K562 (cell line): Measurements from ENCODE around the gene THAP5. TPM values are rescaled to one million over a fixed set of nuclear protein-coding genes. Genes with fewer than 3 reads are reported as not detected.

Experiments
- ARID1B ChIP-seq: fragments of 450-650 bp; IDR thresholded peaks from 2 replicates; pipeline ENCODE4 v1.6.1; 2016; ENCODE audit warnings: antibody characterized with exemption, mild to moderate bottlenecking, inconsistent platforms
- BRF2 ChIP-seq: IDR thresholded peaks from 3 replicates; pipeline ENCODE4 v1.6.1; 2011; ENCODE audit warnings: borderline replicate concordance, mild to moderate bottlenecking; ENCODE audit not compliant: insufficient read length, insufficient read depth
- CBX1 ChIP-seq: sonication (generic); IDR thresholded peaks from 2 replicates; pipeline ENCODE4 v1.6.1; 2016; ENCODE audit warnings: antibody characterized with exemption, low read depth, mild to moderate bottlenecking
- EGR1 ChIP-seq: fragments of 450-650 bp; conservative IDR thresholded peaks from 2 replicates; pipeline ENCODE4 v1.6.1; 2017; ENCODE audit warnings: mild to moderate bottlenecking
- EP300 ChIP-seq: IDR thresholded peaks from 2 replicates; pipeline ENCODE4 v1.6.1; 2012; ENCODE audit warnings: low read length, improper control_type of control experiment
- FIP1L1 ChIP-seq: fragments of 200-400 bp; formaldehyde crosslinking; IDR thresholded peaks from 2 replicates; pipeline ENCODE4 v1.6.1; 2018; ENCODE audit warnings: mild to moderate bottlenecking, low read depth, low read length; ENCODE audit not compliant: poor library complexity, severe bottlenecking
- FOS ChIP-seq: IDR thresholded peaks from 3 replicates; pipeline ENCODE4 v1.6.1; 2011; ENCODE audit not compliant: insufficient read length; ENCODE audit errors: extremely low read depth
- HDAC6 ChIP-seq: IDR thresholded peaks from 2 replicates; pipeline ENCODE4 v1.6.1; 2012; ENCODE audit warnings: low read depth, mild to moderate bottlenecking, control low read depth, inconsistent platforms, low read length, moderate library complexity
- HNRNPLL ChIP-seq: fragments of 200-400 bp; formaldehyde crosslinking; IDR thresholded peaks from 2 replicates; pipeline ENCODE4 v1.6.1; 2017; ENCODE audit warnings: low read length, low read depth, mild to moderate bottlenecking; ENCODE audit not compliant: poor library complexity, severe bottlenecking
- HSF4 ChIP-seq: fragments of 250-450 bp; sonication (Bioruptor Pico); IDR thresholded peaks from 2 replicates; pipeline ENCODE4 v2.1.2; 2022; ENCODE audit warnings: mild to moderate bottlenecking, moderate library complexity, borderline replicate concordance
- KDM5B ChIP-seq: fragments of 200-600 bp; sonication (generic); IDR thresholded peaks from 2 replicates; pipeline ENCODE4 v1.6.1; 2012; ENCODE audit warnings: low read depth, mild to moderate bottlenecking, moderate library complexity, low read length, control low read depth, inconsistent platforms; ENCODE audit not compliant: insufficient replicate concordance
- NFRKB ChIP-seq: fragments of 450-650 bp; IDR thresholded peaks from 2 replicates; pipeline ENCODE4 v1.6.1; 2016; ENCODE audit warnings: low read depth
- NR2C2 ChIP-seq, 2 experiments: fragments of 200-800 bp in 1 of 2; sonication (Bioruptor generic) in 1 of 2; sonication (generic) in 1 of 2; formaldehyde crosslinking in 1 of 2; IDR thresholded peaks; 2 replicates each; pipeline versions ENCODE4 v1.6.1 to v1.8.0; 2016 to 2022; ENCODE audit warnings: mild to moderate bottlenecking in 1 of 2, missing compliant biosample characterization in 1 of 2, missing genetic modification characterization in 1 of 2, missing genetic modification reagents in 1 of 2
- NR3C1 ChIP-seq: sonication (generic); formaldehyde crosslinking; IDR thresholded peaks from 2 replicates; pipeline ENCODE4 v1.8.1; 2022; ENCODE audit warnings: missing genetic modification reagents
- PYGO2 ChIP-seq: fragments of 450-650 bp; IDR thresholded peaks from 2 replicates; pipeline ENCODE4 v1.6.1; 2016; ENCODE audit warnings: mild to moderate bottlenecking, missing genetic modification characterization, moderate library complexity, missing compliant biosample characterization
- SIRT6 ChIP-seq: IDR thresholded peaks from one replicate; pipeline ENCODE4 v1.6.1; 2012; ENCODE audit warnings: low read depth, mild to moderate bottlenecking, control low read depth, inconsistent platforms, low read length, moderate library complexity
- SPI1 ChIP-seq: IDR thresholded peaks from 2 replicates; pipeline ENCODE4 v1.6.1; 2011; ENCODE audit warnings: low read depth, low read length, control low read depth, borderline replicate concordance
- SRSF7 ChIP-seq: fragments of 200-400 bp; formaldehyde crosslinking; optimal IDR thresholded peaks from 2 replicates; pipeline ENCODE3; 2017; ENCODE audit warnings: mild to moderate bottlenecking, low read depth, low read length
- TCF3 ChIP-seq: sonication (generic); formaldehyde crosslinking; IDR thresholded peaks from 2 replicates; pipeline ENCODE4 v1.4.0; 2020; ENCODE audit warnings: mild to moderate bottlenecking, missing genetic modification reagents
- ZBTB7A ChIP-seq: IDR thresholded peaks from 2 replicates; pipeline ENCODE4 v1.6.1; 2011; ENCODE audit warnings: low read depth, mild to moderate bottlenecking, low read length, moderate library complexity, borderline replicate concordance; ENCODE audit not compliant: control insufficient read depth
- ZC3H4 ChIP-seq: sonication (generic); formaldehyde crosslinking; IDR thresholded peaks from 2 replicates; pipeline ENCODE4 v1.9.0; 2021; ENCODE audit warnings: missing genetic modification reagents, borderline replicate concordance
- ZNF347 ChIP-seq: fragments of 450-650 bp; formaldehyde crosslinking; IDR thresholded peaks from 2 replicates; pipeline ENCODE4 v1.4.0; 2020; ENCODE audit warnings: low read depth, mild to moderate bottlenecking, moderate library complexity
- ZNF398 ChIP-seq: fragments of 250-450 bp; sonication (Bioruptor Pico); IDR thresholded peaks from 2 replicates; pipeline ENCODE4 v1.8.0; 2021; ENCODE audit warnings: moderate library complexity, mild to moderate bottlenecking, inconsistent platforms
- ZNF584 ChIP-seq: fragments of 200-800 bp; sonication (Bioruptor generic); IDR thresholded peaks from 2 replicates; pipeline ENCODE4 v1.6.1; 2016; ENCODE audit warnings: low read depth, mild to moderate bottlenecking, missing genetic modification characterization, missing compliant biosample characterization
- ZNF586 ChIP-seq: fragments of 450-650 bp; formaldehyde crosslinking; conservative IDR thresholded peaks from 2 replicates; pipeline ENCODE4 v1.4.0; 2020; ENCODE audit warnings: mild to moderate bottlenecking, moderate library complexity
- ZNF707 ChIP-seq: fragments of 250-450 bp; sonication (Bioruptor Pico); conservative IDR thresholded peaks from 2 replicates; pipeline ENCODE4 v1.8.0; 2022; ENCODE audit warnings: inconsistent platforms, mild to moderate bottlenecking, moderate library complexity
- polyA plus RNA-seq, 8 experiments: library from polyadenylated mRNA; depleted of rRNA in 4 of 8; stranded (reverse) in 5 of 8; unstranded in 3 of 8; fragments of >200 nt; fragmentation: Nextera tagmentation in 2 of 8; fragmentation: Illumina TruSeq in 1 of 8; extraction: Ambion mirVana in 2 of 8; extraction: Trizol in 1 of 8; gene quantifications; 2 replicates each; pipeline versions ENCODE4 v1.2.1 to v1.2.3, GENCODE V29; 2011 to 2014; ENCODE audit warnings: inconsistent platforms in 1 of 8, missing spikeins in 1 of 8
- total RNA-seq, 7 experiments: library from RNA; depleted of rRNA in 6 of 7; stranded (reverse); fragments of >200 nt in 6 of 7; fragmentation: Illumina TruSeq in 2 of 7; extraction: Trizol in 2 of 7; gene quantifications; 2 replicates each; pipeline versions ENCODE4 v1.2.1 to v1.2.3, GENCODE V29; 2011 to 2021; ENCODE audit warnings: low replicate concordance in 1 of 7

The THAP5 gene
- total and polyA plus RNA-seq, 9 of the 15 experiments (the other 6 are each of a cell fraction or from before 2014, with no cell fraction given) = 16.5 to 58.1 (median 28.2) TPM

- TF ChIP-seq BRF2 (no peak), NFRKB (peak; percentile 33; the same call in 1 of the 2 replicates), SRSF7 (no peak), SPI1 (peak; percentile 35; the same call in 1 of the 2 replicates), KDM5B (peak; percentile 94), FIP1L1 (peak; percentile 88), ZNF347 (CRISPR knock-in tag) (no peak), ARID1B (peak; percentile 18), EP300 (no peak; the same call in 1 of the 2 replicates), HNRNPLL (peak; percentile 94), ZBTB7A (peak; percentile 83), NR3C1 (CRISPR knock-in tag) (no peak), CBX1 (peak; percentile 70; the same call in 1 of the 2 replicates), FOS (no peak), EGR1 (peak; percentile 98), ZNF584 (no peak), HDAC6 (no peak; the same call in 1 of the 2 replicates), PYGO2 (tag) (no peak), ZNF707 (CRISPR knock-in tag) (no peak), HSF4 (CRISPR knock-in tag) (no peak), ZNF398 (CRISPR knock-in tag) (no peak), ZC3H4 (CRISPR knock-in tag) (no peak), ZNF586 (CRISPR knock-in tag) (no peak), SIRT6 (no peak), TCF3 (CRISPR knock-in tag) (peak; percentile 60), NR2C2 (CRISPR knock-in tag; IDR thresholded peaks at IDR 0.05) (no peak), NR2C2 (tag; IDR thresholded peaks at IDR 0.05) (peak; percentile 45; the same call in 1 of the 2 replicates)
Measured at GRCh38 chr7:108525985-108526767, 43.3 kb downstream of the THAP5 start, which contains the start of gene PNPLA8 (continued).
